ENCODE data around the gene ABCB6. TPM values are rescaled to one million over a fixed set of nuclear protein-coding genes. Genes with fewer than 3 reads are reported as not detected.
A peak's percentile ranks its signal among the peaks of the same experiment; 100 is the strongest.

The ABCB6 gene
- total and polyA plus RNA-seq, 10 of the 15 experiments (the other 5 are each of a cell fraction or from before 2014, with no cell fraction given) = 2.3 to 22.1 (median 13.8) TPM

GRCh38 chr2:219245148-219245898 is 26.6 kb upstream of the ABCB6 start, which contains the start of the genes GLB1L and STK16 (continued):
- no peak for TF ChIP-seq MEF2A (IDR thresholded peaks at IDR 0.05; ENCODE audit: insufficient read depth, low read depth, low read length)
- TF ChIP-seq MTA2 (IDR thresholded peaks at IDR 0.05; ENCODE audit: low read depth) = no peak
- peak; percentile 97 for TF ChIP-seq CREB1 (IDR thresholded peaks at IDR 0.05; ENCODE audit: low read depth)
- no peak for TF ChIP-seq NFIC (IDR thresholded peaks at IDR 0.05; ENCODE audit: low read depth, low read length)
- TF ChIP-seq ZSCAN29 (IDR thresholded peaks at IDR 0.05) = no peak
- 0 out of 2 replicates have a peak, but pooled peaks have one; percentile 9 for TF ChIP-seq SPI1 (IDR thresholded peaks at IDR 0.05; ENCODE audit: borderline replicate concordance, insufficient read depth, low read depth, low read length)
- no peak for TF ChIP-seq SP1 (IDR thresholded peaks at IDR 0.05; ENCODE audit: low read depth, low read length)
- TF ChIP-seq YY1 (IDR thresholded peaks at IDR 0.05; ENCODE audit: low read depth, low read length) = peak; percentile 39; the same call in 1 of the 2 replicates
- no peak for TF ChIP-seq HDAC6 (IDR thresholded peaks at IDR 0.05; ENCODE audit: unreplicated experiment)
- no peak for TF ChIP-seq PAX8 (IDR thresholded peaks at IDR 0.05)
- no peak for TF ChIP-seq TARDBP (IDR thresholded peaks at IDR 0.05; ENCODE audit: borderline replicate concordance)
- TF ChIP-seq TAF1 (IDR thresholded peaks at IDR 0.05; ENCODE audit: borderline replicate concordance, low read depth, low read length) = peak; percentile 69; the same call in 1 of the 2 replicates
- no peak for TF ChIP-seq SMC3 (IDR thresholded peaks at IDR 0.05; ENCODE audit: borderline replicate concordance, low read length)
- TF ChIP-seq GABPA (IDR thresholded peaks at IDR 0.05; ENCODE audit: low read depth) = peak; percentile 87
- no peak for TF ChIP-seq SMARCA5 (IDR thresholded peaks at IDR 0.05)
- TF ChIP-seq ASH2L (IDR thresholded peaks at IDR 0.05; ENCODE audit: borderline replicate concordance, low read depth) = no peak
- TF ChIP-seq SUZ12 (IDR thresholded peaks at IDR 0.05; ENCODE audit: unreplicated experiment) = no peak
- no peak for TF ChIP-seq HDGF (IDR thresholded peaks at IDR 0.05)
- peak; percentile 35 for TF ChIP-seq SMAD1 (IDR thresholded peaks at IDR 0.05; ENCODE audit: low read depth, partially characterized antibody)
- no peak for TF ChIP-seq EGR1 (IDR thresholded peaks at IDR 0.05; ENCODE audit: borderline replicate concordance in 1 of 2, low read depth in 2 of 2, low read length in 2 of 2)
- no peak for TF ChIP-seq CUX1 (IDR thresholded peaks at IDR 0.05; ENCODE audit: insufficient replicate concordance, low read depth, low read length)
- peak; percentile 96 for TF ChIP-seq POLR2A (IDR thresholded peaks at IDR 0.05; ENCODE audit: low read depth, low read length)
- TF ChIP-seq ZBTB4 (CRISPR knock-in tag; IDR thresholded peaks at IDR 0.05) = no peak
- 0 out of 2 replicates have a peak, but pooled peaks have one; percentile 29 for TF ChIP-seq TCF3 (IDR thresholded peaks at IDR 0.05; ENCODE audit: borderline replicate concordance, insufficient read depth, low read depth, low read length)
- peak; percentile 95 for TF ChIP-seq NBN (IDR thresholded peaks at IDR 0.05)

All from GM12878 (cell line).